ENCODE data around the gene MMRN2. TPM values are rescaled to one million over a fixed set of nuclear protein-coding genes. Genes with fewer than 3 reads are reported as not detected.

Gene MMRN2
- total and polyA plus RNA-seq, 2 experiments from 2014 or later, result 7.3 to 7.9 TPM

- H3K4me3 ChIP-seq, result no peak overlapping the region
- no peaks in the 10 kb centered on the region for H3K27me3 ChIP-seq
- no peaks in the 10 kb centered on the region for H3K9me3 ChIP-seq (ENCODE audit: low read depth)
- peak; percentile 80 to 83 for DNase-seq (ENCODE audit: low read depth in 1 of 2, low spot score in 1 of 2)
- H3K27ac ChIP-seq, result peak overlapping the region; percentile 90
- H3K4me1 ChIP-seq (ENCODE audit: low read depth), result peaks cover 43% of the 10 kb centered on the region
- peak; percentile 71 for TF ChIP-seq CTCF (IDR thresholded peaks at IDR 0.05; ENCODE audit: low read depth, low read length)
- H3K36me3 ChIP-seq, result peaks cover 4% of the 10 kb centered on the region
These were observed 57.6 kb downstream of the MMRN2 start for GRCh38 chr10:86899670-86900276.

GRCh38 chr10:86899132-86899531 lies 58.3 kb downstream of the MMRN2 start:
- Histone ChIP-seq H3K9me3 (ENCODE audit: low read depth) (no peaks in the 10 kb centered on the region), H3K4me1 (ENCODE audit: low read depth) (peaks cover 43% of the 10 kb centered on the region), H3K27me3 (no peaks in the 10 kb centered on the region), H3K27ac (peak overlapping the region; percentile 90), H3K36me3 (peaks cover 4% of the 10 kb centered on the region), H3K4me3 (no peak overlapping the region)
- no peak for TF ChIP-seq CTCF (IDR thresholded peaks at IDR 0.05; ENCODE audit: low read depth, low read length)
- peak in 1 of 2 donors; percentile 48 for DNase-seq (ENCODE audit: low read depth in 1 of 2, low spot score in 1 of 2)

- Histone ChIP-seq H3K4me1 (ENCODE audit: low read depth) (peaks cover 43% of the 10 kb centered on the region), H3K36me3 (peaks cover 4% of the 10 kb centered on the region), H3K27ac (peak overlapping the region; percentile 90), H3K27me3 (no peaks in the 10 kb centered on the region), H3K4me3 (no peak overlapping the region), H3K9me3 (ENCODE audit: low read depth) (no peaks in the 10 kb centered on the region)
- no peak for TF ChIP-seq CTCF (IDR thresholded peaks at IDR 0.05; ENCODE audit: low read depth, low read length)
- DNase-seq (ENCODE audit: low read depth in 1 of 2, low spot score in 1 of 2), result no peak
These were observed 58.9 kb downstream of the MMRN2 start for GRCh38 chr10:86898511-86898910.

GRCh38 chr10:86889997-86890396 lies 67.4 kb downstream of the MMRN2 start:
- DNase-seq (ENCODE audit: low read depth in 1 of 2, low spot score in 1 of 2), result no peak
- peaks cover 11% of the 10 kb centered on the region for H3K36me3 ChIP-seq
- no peak for TF ChIP-seq CTCF (IDR thresholded peaks at IDR 0.05; ENCODE audit: low read depth, low read length)
- no peaks in the 10 kb centered on the region for H3K27me3 ChIP-seq
- peak overlapping the region; percentile 82 for H3K27ac ChIP-seq
- peaks cover 33% of the 10 kb centered on the region for H3K4me1 ChIP-seq (ENCODE audit: low read depth)
- no peak overlapping the region for H3K4me3 ChIP-seq
- H3K9me3 ChIP-seq (ENCODE audit: low read depth), result no peaks in the 10 kb centered on the region

- Histone ChIP-seq H3K4me3 (no peak overlapping the region), H3K27me3 (no peaks in the 10 kb centered on the region), H3K27ac (peak overlapping the region; percentile 82), H3K36me3 (peaks cover 9% of the 10 kb centered on the region), H3K4me1 (ENCODE audit: low read depth) (peaks cover 33% of the 10 kb centered on the region), H3K9me3 (ENCODE audit: low read depth) (no peaks in the 10 kb centered on the region)
- no peak for TF ChIP-seq CTCF (IDR thresholded peaks at IDR 0.05; ENCODE audit: low read depth, low read length)
- peak; percentile 36 to 56 for DNase-seq (ENCODE audit: low read depth in 1 of 2, low spot score in 1 of 2)
These were observed 68.6 kb downstream of the MMRN2 start for GRCh38 chr10:86888585-86889381.

Other genes with a start within 250 kb of the MMRN2 start
- gene BMPR1A, start 201.0 kb downstream of the MMRN2 start, total RNA-seq, result 37.0 and 39.4 TPM in 2 replicates
- 35.6 and 54.2 TPM in 2 replicates for gene BMPR1A, start 201.0 kb downstream of the MMRN2 start, polyA plus RNA-seq
- 3.0 and 7.9 TPM in 2 replicates for gene SNCG, start 984 bp upstream of the MMRN2 start, total RNA-seq
- gene SNCG, start 984 bp upstream of the MMRN2 start, polyA plus RNA-seq, result 4.7 and 12.9 TPM in 2 replicates
- gene ADIRF, start 10.9 kb upstream of the MMRN2 start, total RNA-seq, result not detected in 2 replicates
- 0.40 TPM in 1 of 2 replicates, not detected in the other for gene ADIRF, start 10.9 kb upstream of the MMRN2 start, polyA plus RNA-seq
- gene FAM25A, start 62.7 kb upstream of the MMRN2 start, total RNA-seq, result not detected in 2 replicates
- not detected in 2 replicates for gene FAM25A, start 62.7 kb upstream of the MMRN2 start, polyA plus RNA-seq
- gene GLUD1, start 137.2 kb upstream of the MMRN2 start, total RNA-seq, result 132 and 193 TPM in 2 replicates
- gene GLUD1, start 137.2 kb upstream of the MMRN2 start, polyA plus RNA-seq, result 81.8 and 128 TPM in 2 replicates
- 17.6 and 18.5 TPM in 2 replicates for gene SHLD2, start 137.6 kb upstream of the MMRN2 start, total RNA-seq
- gene SHLD2, start 137.6 kb upstream of the MMRN2 start, polyA plus RNA-seq, result 14.1 and 21.2 TPM in 2 replicates

All from cardiac muscle cell (in vitro differentiated cells and primary cell).